NCI-H748 (cell line): ENCODE data around the gene PPP6R2.

Experiments used
- DNase-seq: peaks from one replicate; lab custom pipeline; 2025; ENCODE audit not compliant: unreplicated experiment; lab: John Stamatoyannopoulos, UW

The PPP6R2 gene

DNA sequence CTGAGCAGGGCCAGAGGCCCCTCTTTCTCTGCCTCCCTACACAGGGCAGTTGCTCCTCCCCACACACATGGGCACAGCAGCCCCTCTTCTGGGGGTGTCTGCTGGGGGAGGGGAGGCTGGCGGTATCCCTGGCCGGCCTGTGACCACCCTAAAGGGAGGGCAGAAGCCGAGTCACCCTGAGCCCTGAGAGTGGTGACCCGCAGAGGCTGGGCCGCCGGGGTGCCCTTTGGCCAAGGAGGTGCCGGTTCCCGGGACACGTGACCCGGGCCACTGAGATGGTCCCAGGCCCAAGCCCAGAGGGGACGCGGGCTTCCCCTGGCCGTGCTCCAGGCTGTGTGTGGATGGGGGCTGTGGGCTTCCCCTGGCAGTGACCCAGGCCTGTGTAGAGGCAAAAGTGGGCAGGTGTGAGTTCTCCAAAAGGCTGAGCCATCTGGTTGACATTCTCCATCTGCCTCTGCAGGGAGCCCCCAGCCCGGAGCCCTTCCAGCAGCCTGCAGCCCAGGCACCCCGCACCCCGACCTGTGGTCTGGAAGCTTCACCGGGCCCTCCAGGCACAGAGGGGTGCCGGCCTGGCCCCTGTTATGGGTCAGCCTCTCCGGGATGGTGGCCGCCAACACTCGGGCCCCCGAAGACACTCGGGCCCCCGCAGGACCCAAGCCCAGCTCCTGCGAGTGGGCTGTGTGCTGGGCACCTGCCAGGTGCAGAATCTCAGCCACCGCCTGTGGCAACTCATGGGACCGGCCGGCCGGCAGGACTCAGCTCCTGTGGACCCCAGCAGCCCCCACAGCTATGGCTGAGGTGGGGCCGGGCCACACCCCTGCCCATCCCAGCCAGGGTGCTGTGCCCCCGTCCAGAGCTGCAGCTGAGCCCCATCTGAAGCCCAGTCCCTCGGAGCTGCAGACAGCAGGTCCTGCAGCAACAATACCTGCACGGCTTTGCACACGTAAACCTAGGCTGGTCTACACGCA is 139.3 kb downstream of the PPP6R2 start:
- DNase-seq: no peak

DNA sequence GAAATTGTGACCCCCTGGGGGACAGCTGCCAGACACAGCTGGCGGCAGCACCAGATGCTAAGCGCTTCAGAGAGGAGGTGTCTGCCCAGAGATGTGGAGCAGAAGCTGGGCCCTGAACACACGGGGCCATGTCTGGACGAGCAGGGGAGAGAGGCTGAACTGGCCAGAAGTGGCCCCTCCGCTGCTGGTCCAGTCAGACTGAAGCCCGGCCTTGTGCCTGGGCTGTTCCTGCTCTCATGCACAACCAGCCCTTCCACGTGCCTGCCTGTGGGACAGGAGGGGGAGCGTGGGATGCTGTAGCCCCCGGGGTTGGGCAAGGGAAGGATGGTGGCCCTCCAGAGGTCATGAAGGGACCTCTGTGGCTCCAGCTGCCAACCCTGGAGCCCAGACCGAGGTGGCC is 140.0 kb downstream of the PPP6R2 start:
- DNase-seq: no peak

DNA sequence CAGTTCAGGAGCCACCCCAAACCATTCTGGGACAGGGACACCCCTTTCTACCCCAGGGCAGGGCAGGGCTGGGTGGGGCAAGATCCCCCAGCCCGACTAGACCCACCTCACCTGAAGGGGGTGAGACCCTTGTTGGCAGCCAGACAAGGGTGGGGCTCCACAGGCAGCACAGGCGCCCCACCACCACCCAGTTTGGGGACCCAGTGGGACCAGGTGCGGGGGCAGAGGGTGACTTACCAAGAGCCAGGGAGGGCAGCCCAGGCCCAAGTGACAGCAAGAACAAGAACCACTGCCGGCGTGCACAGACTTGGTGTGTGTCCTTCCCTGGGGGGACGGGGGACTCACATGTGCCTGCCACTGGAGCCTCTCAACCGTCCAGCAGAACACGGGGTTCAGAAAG is 140.4 kb downstream of the PPP6R2 start:
- DNase-seq: no peak

DNA sequence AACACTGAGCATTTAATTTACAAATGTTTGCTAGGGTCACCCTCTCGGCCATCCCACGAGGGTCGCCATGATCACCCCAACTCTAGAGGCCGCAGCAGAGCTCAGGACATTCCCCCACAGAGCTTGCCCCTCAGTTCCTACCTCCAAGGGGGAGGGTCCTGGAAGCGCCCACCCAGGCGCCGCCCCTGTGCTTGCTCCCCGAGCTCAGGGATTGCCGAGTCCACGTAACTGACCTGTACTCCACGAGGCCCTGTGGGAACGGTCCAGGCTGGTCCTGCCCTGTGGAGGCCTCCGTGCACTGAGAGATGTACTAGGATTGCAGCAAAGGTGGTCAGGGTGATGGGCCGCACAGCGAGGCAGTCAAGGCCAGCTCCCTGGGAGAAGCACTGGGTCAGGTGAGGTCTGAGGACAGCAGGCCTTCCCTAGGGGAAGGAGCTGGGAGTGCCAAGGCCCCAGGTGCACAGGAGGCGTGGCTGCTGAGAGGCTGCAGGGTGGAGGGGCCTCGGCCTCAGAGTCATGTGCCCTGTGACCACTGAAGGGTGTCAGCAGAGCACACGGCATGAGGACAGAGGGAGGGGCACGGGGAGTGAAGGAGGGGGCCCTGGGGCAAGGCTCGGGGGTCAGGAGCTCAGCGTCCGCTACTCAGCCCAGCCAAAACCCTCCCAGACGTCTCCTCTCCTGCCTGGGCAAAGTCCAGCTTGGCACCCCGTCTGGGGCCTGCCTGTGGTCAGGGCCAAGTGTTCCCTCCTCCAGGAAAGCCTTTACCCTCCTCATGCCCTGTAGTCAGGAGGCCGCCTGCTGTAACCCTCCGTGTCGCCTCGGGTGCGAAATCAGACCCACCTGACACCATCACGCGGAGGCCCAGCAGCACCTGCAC is 141.1 kb downstream of the PPP6R2 start:
- no peak for DNase-seq

DNA sequence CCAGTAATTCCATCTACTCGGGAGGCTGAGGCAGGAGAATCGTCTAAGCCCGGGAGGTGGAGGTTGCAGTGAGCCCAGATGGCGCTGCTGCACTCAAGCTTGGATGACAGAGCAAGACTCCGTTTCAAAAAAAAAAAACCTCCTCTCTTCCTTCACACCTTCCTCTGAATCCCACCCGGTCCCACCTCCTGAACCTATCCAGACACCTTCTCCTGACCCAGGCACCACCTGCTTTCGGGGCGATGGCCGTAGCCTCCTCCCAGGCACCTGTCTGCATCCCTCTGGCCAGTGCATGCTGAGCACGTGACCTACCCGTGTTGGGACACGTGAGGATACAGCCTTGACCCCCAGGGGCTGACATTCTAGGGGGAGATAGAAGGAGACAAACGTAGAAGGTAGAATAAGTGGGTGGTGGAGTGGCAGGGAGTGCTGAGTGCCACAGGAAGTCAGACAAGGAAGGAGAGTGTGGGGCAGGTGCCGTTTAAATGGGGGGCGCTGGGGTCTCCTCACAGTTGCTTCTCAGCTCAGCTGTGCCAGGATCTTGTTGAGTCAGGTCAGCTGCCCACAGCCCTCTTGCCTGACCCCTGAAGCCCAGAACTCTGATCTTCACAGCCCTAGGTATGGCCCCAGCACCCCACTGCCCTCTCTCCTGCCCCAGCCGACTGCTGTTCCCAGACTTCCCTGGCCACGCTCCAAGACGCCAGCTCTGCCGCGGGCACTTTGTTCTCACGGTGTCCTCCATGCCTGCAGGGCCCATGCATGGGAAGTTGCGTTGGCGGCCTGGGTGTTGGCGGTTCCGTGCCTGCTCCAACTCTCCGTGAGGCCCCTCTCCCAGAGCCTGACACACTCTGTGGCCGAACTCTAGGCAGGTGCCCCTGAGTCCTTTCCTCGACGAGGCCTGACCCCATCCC is 142.3 kb downstream of the PPP6R2 start:
- no peak for DNase-seq

DNA sequence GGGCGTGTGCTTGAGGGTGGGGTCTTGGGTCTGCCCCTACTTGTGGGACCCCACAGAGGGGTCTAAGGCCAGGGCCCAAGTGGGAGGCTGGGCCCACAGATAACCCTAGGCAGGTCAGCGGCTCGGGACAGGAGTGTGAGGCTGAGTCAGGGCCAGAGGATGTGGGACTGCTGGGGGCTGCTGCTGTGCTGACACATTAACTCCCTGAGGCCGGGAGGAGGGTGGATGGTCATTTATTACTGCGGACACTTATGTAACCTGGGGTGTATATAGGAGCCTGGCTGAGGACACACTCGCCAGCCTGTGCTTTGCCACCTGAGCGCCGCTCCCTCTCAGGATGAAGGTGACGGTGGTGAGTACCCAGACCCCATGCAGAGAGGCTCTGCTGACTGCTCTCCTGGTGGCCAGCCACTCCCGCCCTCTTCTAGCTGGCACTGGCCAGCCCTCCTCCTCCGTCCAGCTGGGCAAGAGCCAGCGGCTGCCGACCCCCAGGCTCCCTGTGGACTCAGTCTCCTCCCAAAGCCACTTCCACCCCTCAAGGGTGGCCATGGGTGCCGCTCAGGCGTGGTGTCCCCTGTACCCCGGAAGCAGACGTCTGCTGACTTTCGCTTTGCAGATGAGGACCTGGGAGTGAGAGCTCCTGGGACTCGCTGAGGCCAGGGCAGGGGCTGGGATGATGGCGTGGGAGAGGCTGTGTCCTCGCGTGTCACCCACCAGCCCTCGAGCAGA is 143.6 kb downstream of the PPP6R2 start, which contains the start of gene MIOX:
TSS of gene MIOX (plus strand) at position 299 of the 729 bp plus-strand sequence. CDS start at position 338, 39 bp downstream.
- DNase-seq: no peak

DNA sequence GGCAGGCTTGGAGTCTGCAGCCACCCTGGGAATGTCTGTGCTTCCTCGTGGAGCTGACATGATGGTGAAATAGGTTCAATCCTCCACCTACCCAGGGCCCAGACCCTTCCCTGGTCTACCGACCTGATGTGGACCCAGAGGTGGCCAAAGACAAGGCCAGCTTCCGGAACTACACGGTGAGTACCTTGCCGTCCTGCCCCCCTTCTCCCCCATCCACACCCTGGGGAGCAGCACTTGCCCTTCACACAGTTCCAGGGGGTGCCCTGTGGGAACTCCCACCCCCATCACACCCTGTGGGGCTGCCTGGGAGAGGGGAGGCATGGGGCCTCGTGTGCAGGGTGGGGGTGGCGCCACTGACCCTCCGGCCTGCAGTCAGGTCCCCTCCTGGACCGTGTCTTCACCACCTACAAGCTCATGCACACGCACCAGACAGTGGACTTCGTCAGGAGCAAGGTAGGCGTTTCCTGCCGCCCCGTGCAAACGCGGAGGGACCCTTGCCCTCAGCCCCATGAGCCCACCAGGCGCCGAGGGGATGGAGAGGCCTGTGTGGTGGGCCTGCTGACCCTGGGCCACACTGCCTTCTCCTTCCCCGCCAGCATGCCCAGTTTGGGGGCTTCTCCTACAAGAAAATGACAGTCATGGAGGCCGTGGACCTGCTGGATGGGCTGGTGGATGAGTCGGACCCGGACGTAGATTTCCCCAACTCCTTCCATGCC is 144.3 kb downstream of the PPP6R2 start:
- no peak for DNase-seq

DNA sequence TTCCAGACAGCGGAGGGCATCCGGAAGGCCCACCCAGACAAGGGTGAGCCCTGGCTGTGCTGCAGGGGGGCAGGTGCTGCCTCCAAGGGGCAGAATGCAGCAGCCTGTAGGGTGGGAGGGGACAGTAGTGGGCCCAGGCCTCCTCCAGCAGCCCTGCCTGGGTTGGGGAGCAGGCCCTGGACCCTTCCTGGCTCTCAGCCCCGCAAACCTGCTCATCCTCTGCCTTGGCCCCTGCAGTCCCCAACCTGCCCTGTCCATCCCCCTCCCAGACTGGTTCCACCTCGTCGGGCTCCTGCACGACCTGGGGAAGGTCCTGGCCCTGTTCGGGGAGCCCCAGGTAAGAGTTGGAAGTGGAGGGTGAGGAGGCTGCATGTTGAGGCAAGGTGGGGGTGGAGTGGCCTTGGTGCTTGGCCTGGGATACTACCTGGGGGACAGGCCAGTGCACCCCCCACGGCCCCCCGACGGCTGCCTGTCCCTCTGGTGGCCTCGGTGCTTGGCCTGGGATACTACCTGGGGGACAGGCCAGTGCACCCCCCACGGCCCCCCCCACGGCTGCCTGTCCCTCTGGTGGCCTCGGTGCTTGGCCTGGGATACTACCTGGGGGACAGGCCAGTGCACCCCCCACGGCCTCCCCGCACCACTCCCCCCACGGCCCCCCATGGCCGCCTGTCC is 145.0 kb downstream of the PPP6R2 start:
- DNase-seq: no peak

DNA sequence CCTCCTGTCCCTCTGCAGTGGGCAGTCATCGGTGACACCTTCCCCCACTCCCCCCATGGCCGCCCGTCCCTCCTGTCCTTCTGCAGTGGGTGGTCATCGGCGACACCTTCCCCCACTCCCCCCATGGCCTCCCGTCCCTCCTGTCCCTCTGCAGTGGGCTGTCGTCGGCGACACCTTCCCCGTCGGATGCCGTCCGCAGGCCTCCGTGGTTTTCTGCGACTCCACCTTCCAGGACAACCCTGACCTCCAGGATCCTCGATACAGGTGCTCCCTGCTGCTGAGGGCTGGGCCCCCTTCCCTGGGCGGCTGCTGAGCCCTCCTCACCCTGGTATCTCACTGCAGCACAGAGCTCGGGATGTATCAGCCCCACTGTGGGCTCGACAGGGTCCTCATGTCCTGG is 145.8 kb downstream of the PPP6R2 start:
- DNase-seq: no peak

DNA sequence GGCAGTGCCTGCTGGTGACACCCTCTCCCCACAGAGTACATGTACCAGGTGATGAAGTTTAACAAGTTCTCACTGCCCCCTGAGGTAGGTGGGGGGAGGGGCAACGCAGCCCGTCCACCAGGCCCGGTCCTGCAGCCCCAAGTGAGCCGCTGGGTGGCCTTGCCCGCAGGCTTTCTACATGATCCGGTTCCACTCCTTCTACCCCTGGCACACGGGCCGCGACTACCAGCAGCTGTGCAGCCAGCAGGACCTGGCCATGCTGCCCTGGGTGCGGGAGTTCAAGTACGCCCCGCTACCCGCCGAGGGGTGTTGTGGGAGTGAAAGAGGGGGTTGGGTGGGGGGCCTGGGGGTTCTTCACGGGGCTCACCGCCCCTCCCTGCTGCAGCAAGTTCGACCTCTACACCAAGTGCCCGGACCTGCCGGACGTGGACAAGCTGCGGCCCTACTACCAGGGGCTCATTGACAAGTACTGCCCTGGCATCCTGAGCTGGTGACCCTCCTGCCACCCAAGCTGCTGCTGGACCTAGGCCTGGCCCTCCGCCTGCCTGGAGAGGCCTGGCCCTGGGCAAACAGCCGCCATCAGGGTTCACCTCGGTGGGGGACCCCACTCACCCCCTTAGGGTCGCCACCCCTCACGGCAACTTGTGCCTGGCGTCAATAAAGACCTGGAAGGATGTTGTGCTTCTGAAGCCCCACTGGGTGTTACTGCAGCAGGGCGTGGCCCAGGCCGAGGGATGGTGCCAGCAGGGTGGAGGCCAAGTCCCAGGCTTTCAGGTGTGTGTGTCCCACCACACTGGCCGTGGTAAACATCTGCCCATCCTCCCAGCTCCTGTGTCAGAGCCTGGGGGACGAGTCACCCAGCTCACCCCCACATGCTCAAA is 146.5 kb downstream of the PPP6R2 start:
- no peak for DNase-seq

DNA sequence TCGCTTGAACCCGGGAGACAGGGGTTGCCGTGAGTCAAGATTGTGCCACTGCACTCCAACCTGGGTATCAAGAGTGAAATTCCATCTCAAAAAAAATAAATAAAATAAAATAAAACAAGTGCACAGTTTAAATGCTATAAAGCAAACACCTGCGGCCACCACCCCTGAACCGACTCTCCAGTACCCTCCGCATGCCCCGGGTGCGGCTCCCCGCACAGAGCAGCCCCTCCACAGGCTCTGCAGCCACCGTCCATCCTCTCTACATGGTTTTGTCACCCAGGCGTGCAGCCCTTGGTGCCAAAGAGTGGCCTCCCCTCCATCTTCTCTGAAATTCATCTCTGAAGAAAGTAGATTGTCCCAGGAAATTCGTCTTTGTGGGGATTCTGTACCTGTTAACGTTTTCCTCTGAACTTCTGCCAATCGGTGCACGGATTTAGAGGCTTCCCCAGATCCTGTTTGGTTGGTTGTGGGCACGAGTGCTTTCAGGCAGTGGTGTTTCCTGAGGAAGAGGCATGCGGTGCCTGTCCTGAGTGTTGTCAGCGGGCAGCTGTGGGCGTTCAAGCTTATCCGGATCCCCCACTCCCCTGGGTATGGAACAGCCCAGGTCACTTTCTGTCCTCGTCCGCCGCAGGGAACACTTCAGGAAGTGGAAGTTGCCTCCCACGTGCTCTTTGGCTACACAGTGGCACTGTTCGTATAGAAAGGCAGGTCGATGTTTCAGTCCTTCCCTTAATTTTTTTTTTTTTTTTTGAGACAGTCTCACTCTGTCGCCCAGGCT is 147.6 kb downstream of the PPP6R2 start:
- no peak for DNase-seq
